Stomach (tissue), 4 donors: ENCODE data around the gene SBF2.

Source experiments
- POLR2A ChIP-seq, 4 donors: fragments of 450-650 bp; IDR thresholded peaks; one replicate each; pipeline ENCODE4 v1.6.1; 2016; ENCODE audit warnings: antibody characterized with exemption in 4 of 4, control low read depth in 2 of 4, mild to moderate bottlenecking in 1 of 4, moderate library complexity in 1 of 4
- POLR2AphosphoS5 ChIP-seq, 3 donors: sonication (generic); formaldehyde crosslinking; IDR thresholded peaks; one replicate each; pipeline ENCODE4 v1.6.1; 2016; ENCODE audit warnings: antibody characterized with exemption in 3 of 3

GRCh38 chr11:9772218-9772617, 521.8 kb downstream of the SBF2 start:
- TF ChIP-seq POLR2A (IDR thresholded peaks at IDR 0.05): no peak
- TF ChIP-seq POLR2AphosphoS5 (IDR thresholded peaks at IDR 0.05): no peak
